ENCODE data around the gene PHEX.

DNA sequence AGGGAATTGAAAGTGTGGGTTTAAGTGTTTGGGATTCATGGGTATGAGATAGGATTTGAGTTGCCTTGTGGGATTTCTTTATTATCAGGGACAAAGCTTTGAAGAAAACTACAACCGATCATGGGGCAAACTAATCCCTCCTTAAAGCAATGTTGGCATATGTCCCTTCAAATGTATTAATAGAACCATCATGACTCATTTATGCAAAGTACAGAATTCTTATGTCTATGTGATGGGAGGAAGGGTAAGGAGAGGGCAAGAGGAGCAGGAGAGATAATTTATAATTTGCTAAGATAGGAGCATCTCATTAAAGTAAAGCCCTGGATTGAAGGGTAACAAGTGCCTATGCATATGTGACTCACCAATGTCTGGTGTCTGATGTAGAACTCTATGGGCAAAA, 94.2 kb downstream of the PHEX start:
- TF ChIP-seq, protein P1, sequence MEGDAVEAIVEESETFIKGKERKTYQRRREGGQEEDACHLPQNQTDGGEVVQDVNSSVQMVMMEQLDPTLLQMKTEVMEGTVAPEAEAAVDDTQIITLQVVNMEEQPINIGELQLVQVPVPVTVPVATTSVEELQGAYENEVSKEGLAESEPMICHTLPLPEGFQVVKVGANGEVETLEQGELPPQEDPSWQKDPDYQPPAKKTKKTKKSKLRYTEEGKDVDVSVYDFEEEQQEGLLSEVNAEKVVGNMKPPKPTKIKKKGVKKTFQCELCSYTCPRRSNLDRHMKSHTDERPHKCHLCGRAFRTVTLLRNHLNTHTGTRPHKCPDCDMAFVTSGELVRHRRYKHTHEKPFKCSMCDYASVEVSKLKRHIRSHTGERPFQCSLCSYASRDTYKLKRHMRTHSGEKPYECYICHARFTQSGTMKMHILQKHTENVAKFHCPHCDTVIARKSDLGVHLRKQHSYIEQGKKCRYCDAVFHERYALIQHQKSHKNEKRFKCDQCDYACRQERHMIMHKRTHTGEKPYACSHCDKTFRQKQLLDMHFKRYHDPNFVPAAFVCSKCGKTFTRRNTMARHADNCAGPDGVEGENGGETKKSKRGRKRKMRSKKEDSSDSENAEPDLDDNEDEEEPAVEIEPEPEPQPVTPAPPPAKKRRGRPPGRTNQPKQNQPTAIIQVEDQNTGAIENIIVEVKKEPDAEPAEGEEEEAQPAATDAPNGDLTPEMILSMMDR (IDR thresholded peaks at IDR 0.05) = no peak
- TF ChIP-seq POLR2A (IDR thresholded peaks at IDR 0.05) = no peak

Data from adrenal gland (tissue), 5 donors.